HepG2 (cell line): Measurements from ENCODE around the gene SRF. TPM values are rescaled to one million over a fixed set of nuclear protein-coding genes. Genes with fewer than 3 reads are reported as not detected.

Experiments
- ATAC-seq: fragments of 200-7000 bp; cut with Tn5 transposase; 3 replicates; pipeline ENCODE4 v1.9.1; 2020; ENCODE audit warnings: mild to moderate bottlenecking, moderate library complexity
- BruUV-seq: library from RNA; stranded (reverse); fragments of 400-500 nt; replicated peaks from 2 replicates; lab custom pipeline; 2021; lab: Mats Ljungman, UMichigan
- CTCF ChIA-PET: fragments of 300-600 bp; formaldehyde crosslinking; extraction: SDS; loops from one replicate; lab custom pipeline; 2021; ENCODE audit warnings: low total read pairs, inconsistent platforms, low intra/inter-chr PET ratio; lab: Yijun Ruan, JAX
- POLR2A ChIA-PET: fragments of 350-600 bp; sonication (Branson Sonifier 250); formaldehyde crosslinking; loops from one replicate; lab custom pipeline; 2020; ENCODE audit warnings: antibody characterized with exemption, inconsistent platforms; lab: Yijun Ruan, JAX
- DNase-seq: peaks from one replicate; pipeline ENCODE4 v3.0.0-alpha.2; 2015; ENCODE audit warnings: low spot score
- FAIRE-seq: peaks from 3 replicates; lab custom pipeline; 2011; peaks lifted over from hg19 to GRCh38; lab: Jason Lieb, UNC
- H2AFZ ChIP-seq: one replicate; pipeline ENCODE4 v1.6.1; 2011; ENCODE audit warnings: low read length, inconsistent platforms
- H3K27ac ChIP-seq: fragments of 300-600 bp; 3 replicates; pipeline ENCODE4 v1.8.0; 2011; ENCODE audit warnings: mixed run types, mild to moderate bottlenecking, mixed read lengths, low read length, inconsistent platforms; ENCODE audit not compliant: insufficient read depth; ENCODE audit errors: extremely low read length
- H3K27me3 ChIP-seq, 2 experiments: fragments of 200-600 bp in 1 of 2; 2 replicates in 1 of 2; 3 replicates in 1 of 2; pipeline versions ENCODE4 v1.6.0 to v1.8.0; 2011; ENCODE audit warnings: low read length in 2 of 2, mild to moderate bottlenecking in 2 of 2, moderate library complexity in 2 of 2, inconsistent platforms in 1 of 2; ENCODE audit not compliant: insufficient read depth in 2 of 2, control insufficient read depth in 1 of 2
- H3K36me3 ChIP-seq, 2 experiments: fragments of 200-600 bp in 1 of 2; replicated peaks in 1 of 2; 2 replicates in 1 of 2; 3 replicates in 1 of 2; pipeline versions ENCODE4 v1.5.1 to v1.8.0; 2011; ENCODE audit warnings: low read length in 2 of 2, inconsistent platforms in 1 of 2; ENCODE audit not compliant: insufficient read depth in 2 of 2, control insufficient read depth in 1 of 2
- H3K4me1 ChIP-seq: 2 replicates; pipeline ENCODE4 v1.5.1; 2012; ENCODE audit warnings: low read length, inconsistent platforms; ENCODE audit not compliant: insufficient read depth
- H3K4me2 ChIP-seq: 2 replicates; pipeline ENCODE4 v1.6.0; 2011; ENCODE audit warnings: low read depth, low read length, inconsistent platforms
- H3K4me3 ChIP-seq, 3 experiments: fragments of 200-600 bp in 1 of 3; sonication (generic), shearing (Covaris generic) in 1 of 3; replicated peaks in 1 of 3; 2 replicates each; pipeline ENCODE4 v1.5.1; 2011 to 2016; ENCODE audit warnings: low read length in 3 of 3, inconsistent platforms in 2 of 3, low read depth in 2 of 3, mild to moderate bottlenecking in 2 of 3, control low read depth in 1 of 3, mixed read lengths in 1 of 3; ENCODE audit not compliant: insufficient read depth in 1 of 3
- H3K79me2 ChIP-seq: one replicate; pipeline ENCODE4 v1.6.1; 2011; ENCODE audit warnings: low read length, inconsistent platforms; ENCODE audit not compliant: insufficient read depth
- H3K9ac ChIP-seq: 2 replicates; pipeline ENCODE4 v1.6.0; 2011; ENCODE audit warnings: mild to moderate bottlenecking, low read depth, low read length, inconsistent platforms; ENCODE audit not compliant: insufficient read depth
- H3K9me3 ChIP-seq: 2 replicates; pipeline ENCODE4 v1.5.1; 2012; ENCODE audit warnings: mild to moderate bottlenecking, low read length
- H4K20me1 ChIP-seq: 2 replicates; pipeline ENCODE4 v1.6.0; 2011; ENCODE audit warnings: inconsistent platforms, mild to moderate bottlenecking, low read length, moderate library complexity; ENCODE audit not compliant: insufficient read depth
- ATF6 ChIP-seq: sonication (generic); formaldehyde crosslinking; conservative IDR thresholded peaks from 2 replicates; pipeline ENCODE4 v1.4.0; 2020; ENCODE audit warnings: missing genetic modification reagents
- CEBPZ ChIP-seq: IDR thresholded peaks from 2 replicates; pipeline ENCODE4 v1.6.1; 2012; ENCODE audit warnings: low read length, improper control_type of control experiment
- E2F1 ChIP-seq: sonication (generic); formaldehyde crosslinking; IDR thresholded peaks from 2 replicates; pipeline ENCODE4 v1.5.0; 2020; ENCODE audit warnings: missing genetic modification reagents
- HES4 ChIP-seq: sonication (generic); formaldehyde crosslinking; IDR thresholded peaks from 2 replicates; pipeline ENCODE4 v1.9.0; 2021; ENCODE audit warnings: mild to moderate bottlenecking, missing genetic modification reagents, borderline replicate concordance
- HNRNPH1 ChIP-seq: fragments of 200-400 bp; formaldehyde crosslinking; optimal IDR thresholded peaks from 2 replicates; pipeline ENCODE3; 2017; ENCODE audit warnings: mild to moderate bottlenecking, low read depth, low read length
- HNRNPK ChIP-seq: fragments of 200-400 bp; formaldehyde crosslinking; IDR thresholded peaks from 2 replicates; pipeline ENCODE4 v1.6.1; 2018; ENCODE audit warnings: low read length, low read depth, moderate library complexity, mild to moderate bottlenecking; ENCODE audit not compliant: poor library complexity, severe bottlenecking
- KDM5A ChIP-seq: fragments of 200-600 bp; sonication (generic); IDR thresholded peaks from 2 replicates; pipeline ENCODE4 v1.7.0; 2018; ENCODE audit warnings: antibody characterized with exemption, mild to moderate bottlenecking, low read length, borderline replicate concordance
- MIXL1 ChIP-seq: IDR thresholded peaks from 2 replicates; pipeline ENCODE4 v1.6.1; 2016
- NFATC3 ChIP-seq: sonication (generic); formaldehyde crosslinking; IDR thresholded peaks from 2 replicates; pipeline ENCODE4 v1.5.1; 2020; ENCODE audit warnings: mild to moderate bottlenecking, missing genetic modification reagents
- NR1H2 ChIP-seq: sonication (generic); formaldehyde crosslinking; IDR thresholded peaks from 2 replicates; pipeline ENCODE4 v1.8.1; 2022; ENCODE audit warnings: low read depth, missing genetic modification reagents, borderline replicate concordance
- PHB2 ChIP-seq: fragments of 450-650 bp; IDR thresholded peaks from 2 replicates; pipeline ENCODE4 v1.6.1; 2018; ENCODE audit not compliant: partially characterized antibody
- SNAPC2 ChIP-seq: sonication (generic); formaldehyde crosslinking; IDR thresholded peaks from 2 replicates; pipeline ENCODE4 v1.8.1; 2022; ENCODE audit warnings: mild to moderate bottlenecking, missing genetic modification reagents
- TARDBP ChIP-seq: sonication (generic); formaldehyde crosslinking; IDR thresholded peaks from 2 replicates; pipeline ENCODE4 v1.8.0; 2022; ENCODE audit warnings: mild to moderate bottlenecking, missing genetic modification reagents
- ZBTB21 ChIP-seq: sonication (generic); formaldehyde crosslinking; IDR thresholded peaks from 2 replicates; pipeline ENCODE4 v1.4.0; 2020; ENCODE audit warnings: missing genetic modification reagents
- ZNF451 ChIP-seq: sonication (generic); formaldehyde crosslinking; IDR thresholded peaks from 2 replicates; pipeline ENCODE4 v1.5.0; 2020; ENCODE audit warnings: mild to moderate bottlenecking, missing genetic modification reagents
- WGBS: methylation state at CpG from one replicate; pipeline ENCODE4 v1.1.6; 2017; ENCODE audit warnings: low lambda C conversion rate; 5-methylcytosine and 5-hydroxymethylcytosine counted together
- in situ Hi-C: cut with HindIII; loops from 2 replicates; pipeline ENCODE4 v1.10.0; 2017; ENCODE audit warnings: low pct_unique_long_range_greater_than_20kb; ENCODE audit not compliant: extremely low pct_ligation_motif_present
- intact Hi-C: fragments of 100-400 bp; cut with micrococcal nuclease; formaldehyde crosslinking; loops from one replicate; pipeline ENCODE4 v1.10.0; 2022; ENCODE audit not compliant: unreplicated experiment
- polyA plus RNA-seq, 8 experiments: library from polyadenylated mRNA; depleted of rRNA in 3 of 8; stranded (reverse) in 7 of 8; unstranded in 1 of 8; fragments of >200 nt; fragmentation: Illumina TruSeq in 4 of 8; extraction: Trizol in 4 of 8; gene quantifications; 2 replicates each; pipeline versions ENCODE4 v1.2.1 to v1.2.3, GENCODE V29; 2011 to 2016; ENCODE audit warnings: low read depth in 4 of 8, missing spikeins in 1 of 8, mixed read lengths in 1 of 8; ENCODE audit not compliant: insufficient read depth in 1 of 8
- total RNA-seq, 5 experiments: library from RNA; depleted of rRNA; stranded (reverse); fragments of >200 nt; fragmentation: Illumina TruSeq; extraction: Trizol; gene quantifications; 2 replicates each; pipeline ENCODE4 v1.2.3, GENCODE V29; 2016; ENCODE audit warnings: low read depth in 1 of 5

SRF gene
- total and polyA plus RNA-seq, 2 of the 13 experiments (the other 11 are each of a cell fraction or from before 2014, with no cell fraction given) = 25.5 to 44.1 TPM

GRCh38 chr6:43171707-43172103 is 636 bp downstream of the SRF start (continued):
- TF ChIP-seq HES4 (CRISPR knock-in tag) (peak; percentile 79; the same call in 1 of the 2 replicates), SNAPC2 (CRISPR knock-in tag) (0 out of 2 replicates have a peak, but pooled peaks have one; percentile 42)

GRCh38 chr6:43172104-43173007 is 1.3 kb downstream of the SRF start:
- peaks cover 32% of the 10 kb centered on the region for H4K20me1 ChIP-seq
- 2% methylated on average over 46 of the region's 46 CpGs for WGBS
- no peaks in the 10 kb centered on the region; a peak in 1 of 5 replicates for H3K27me3 ChIP-seq
- no peaks in the 10 kb centered on the region for H3K9me3 ChIP-seq
- H3K9ac ChIP-seq = peak overlapping the region; percentile 96
- peaks cover 36% of the 10 kb centered on the region for H3K79me2 ChIP-seq
- H3K27ac ChIP-seq = peak overlapping the region; percentile 79
- peak; percentile 29 for DNase-seq
- ATAC-seq = no peak
- in situ Hi-C loops = no loop called here
- CTCF ChIA-PET = no interaction called here
- intact Hi-C loops = loop anchor here (5.0 kb wide), 1 partner anchor 455 kb away; the partner anchor contains the start of gene GTPBP2
- no peak overlapping the region for H2AFZ ChIP-seq
- POLR2A ChIA-PET = interaction anchor here (1.1 to 2.7 kb wide), 8 partner anchors 10 to 390 kb away, joined by 3 to 11 read pairs (median 7); partner anchors contain the start of genes ABCC10, CUL7, CUL9 and KLC4
- no peak for FAIRE-seq
- H3K36me3 ChIP-seq = peaks cover 12 to 24% of the 10 kb centered on the region in 2 experiments
- peaks cover 37% of the 10 kb centered on the region for H3K4me1 ChIP-seq
- H3K4me3 ChIP-seq = peak overlapping the region; percentile 95 to 97 (median 95)
- no TSS peak for BruUV-seq
- H3K4me2 ChIP-seq = peak overlapping the region; percentile 95
- no peak for TF ChIP-seq NFATC3 (CRISPR knock-in tag)
- TF ChIP-seq PHB2 = no peak
- TF ChIP-seq CEBPZ = no peak
- peak; percentile 21; the same call in 1 of the 2 replicates for TF ChIP-seq KDM5A
- TF ChIP-seq MIXL1 = no peak
- no peak for TF ChIP-seq E2F1 (CRISPR knock-in tag)
- no peak for TF ChIP-seq HNRNPK
- no peak for TF ChIP-seq TARDBP (CRISPR knock-in tag)
- no peak for TF ChIP-seq ATF6
- 0 out of 2 replicates have a peak, but pooled peaks have one; percentile 59 for TF ChIP-seq NR1H2
- TF ChIP-seq HNRNPH1 = no peak
- no peak for TF ChIP-seq ZNF451
- TF ChIP-seq ZBTB21 (CRISPR knock-in tag) = 0 out of 2 replicates have a peak, but pooled peaks have one; percentile 20
